Activated CD4-positive, alpha-beta memory T cell treated with anti-CD3 and anti-CD28 coated beads, Interleukin-2, amount 10 ng/mL, durations not matched to agents 7 days and 5 days (primary cell): ENCODE results near the gene FBRS. TPM values are rescaled to one million over a fixed set of nuclear protein-coding genes. Genes with fewer than 3 reads are reported as not detected.
A peak's percentile ranks its signal among the peaks of the same experiment; 100 is the strongest.
"Not testable (repeated sequence)": the region's sequence is repeated elsewhere in the genome, so short reads cannot be mapped to it uniquely, and the experiment has no call there.

Source experiments
- CTCF ChIA-PET: fragments of 350-600 bp; sonication (Branson Sonifier 250); formaldehyde crosslinking; loops from one replicate; lab custom pipeline; 2021; ENCODE audit warnings: antibody characterized with exemption, inconsistent platforms; lab: Charles Lee
- POLR2A ChIA-PET: fragments of 350-600 bp; sonication (Branson Sonifier 250); formaldehyde crosslinking; loops from one replicate; lab custom pipeline; 2021; ENCODE audit warnings: antibody characterized with exemption; lab: Charles Lee
- DNase-seq: peaks from one replicate; pipeline ENCODE4 v3.0.0-alpha.2; 2020
- H3K27ac Mint-ChIP-seq: one replicate; pipeline ENCODE4 v1.8.0; 2021; ENCODE audit warnings: mild to moderate bottlenecking, mixed read lengths
- H3K27me3 Mint-ChIP-seq: one replicate; pipeline ENCODE4 v1.8.0; 2021; ENCODE audit warnings: mixed read lengths
- H3K36me3 Mint-ChIP-seq: one replicate; pipeline ENCODE4 v1.8.0; 2021; ENCODE audit warnings: low read depth, mixed read lengths
- H3K4me1 Mint-ChIP-seq: one replicate; pipeline ENCODE4 v1.8.0; 2021; ENCODE audit warnings: mixed read lengths
- H3K4me3 Mint-ChIP-seq: one replicate; pipeline ENCODE4 v1.8.0; 2021; ENCODE audit warnings: mild to moderate bottlenecking, mixed read lengths
- H3K9me3 Mint-ChIP-seq: one replicate; pipeline ENCODE4 v1.8.0; 2021; ENCODE audit warnings: mixed read lengths
- total RNA-seq, 2 experiments: library from RNA; stranded (reverse); gene quantifications; one replicate each; pipeline ENCODE4 v1.2.3, GENCODE V29; 2021

Gene FBRS
- total RNA-seq, 2 experiments from 2014 or later: 106 to 107 TPM

DNA sequence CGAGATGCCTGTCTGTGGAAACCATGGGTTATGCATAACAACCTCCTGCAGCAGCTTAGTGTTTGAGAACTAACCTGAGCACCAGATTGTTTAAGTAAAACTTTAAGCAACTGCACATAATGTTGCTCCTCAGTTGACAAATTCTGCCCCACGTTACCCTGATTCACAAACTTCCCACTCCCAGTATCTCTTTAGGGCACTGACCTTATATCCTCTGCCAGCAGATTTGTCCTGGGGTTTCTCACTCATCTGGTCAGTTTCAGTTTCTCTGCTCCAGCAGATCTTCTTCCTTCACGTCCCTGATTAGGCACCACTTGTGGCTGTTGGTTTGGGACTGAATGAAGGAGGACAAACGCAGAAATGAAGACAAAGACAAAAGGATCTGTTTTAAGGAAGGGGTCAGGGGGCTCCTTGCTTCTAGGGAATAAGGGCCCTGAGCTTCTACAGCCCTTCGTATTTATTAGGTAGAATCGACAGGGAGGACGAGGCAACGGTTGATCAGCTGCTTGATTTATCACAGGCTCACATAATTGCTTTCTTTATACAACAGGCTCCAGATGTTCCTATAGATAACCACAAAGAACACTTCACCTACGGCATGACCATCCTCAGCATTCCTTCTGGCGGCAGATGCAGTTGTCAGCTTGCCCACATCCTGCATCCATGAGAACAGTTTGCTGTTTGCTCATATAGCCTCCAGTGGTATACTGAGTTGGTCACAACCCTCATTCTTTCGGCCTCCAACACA is 34.5 kb upstream of the FBRS start:
- Mint-ChIP-seq H3K27ac (no peak overlapping the region), H3K4me1 (peaks cover 6% of the 10 kb centered on the region), H3K9me3 (no peaks in the 10 kb centered on the region), H3K36me3 (no peaks in the 10 kb centered on the region), H3K27me3 (peaks cover 34% of the 10 kb centered on the region), H3K4me3 (no peak overlapping the region)
- no peak for DNase-seq
- ChIA-PET CTCF (interaction anchor here (1.9 kb wide), 1 partner anchor 8 kb away, joined by 9 read pairs; no protein-coding TSS in a partner anchor), POLR2A (no interaction called here)

GRCh38 chr16:30626236-30626635 is 32.0 kb upstream of the FBRS start:
- no peak for DNase-seq
- Mint-ChIP-seq H3K27me3 (peaks cover 19% of the 10 kb centered on the region), H3K4me1 (peaks cover 13% of the 10 kb centered on the region), H3K4me3 (no peak overlapping the region), H3K27ac (no peak overlapping the region), H3K36me3 (no peaks in the 10 kb centered on the region), H3K9me3 (no peaks in the 10 kb centered on the region)
- ChIA-PET CTCF (interaction anchor here (0.6 to 6.2 kb wide), 6 partner anchors 10 to 217 kb away, joined by 3 to 57 read pairs (median 4); partner anchors contain the start of genes DCTPP1 and ZNF688), POLR2A (no interaction called here)

- ChIA-PET CTCF (interaction anchor here (0.7 to 6.2 kb wide), 28 partner anchors 9 to 211 kb away, joined by 3 to 57 read pairs (median 4); partner anchors contain the start of genes DCTPP1, ITGAL, PRR14 and ZNF689), POLR2A (interaction anchor here (0.8 to 1.4 kb wide), 10 partner anchors 12 to 246 kb away, joined by 3 to 6 read pairs (median 4); partner anchors contain the start of genes DCTPP1, ZNF688 and ZNF689)
- H3K4me1 Mint-ChIP-seq: peaks cover 16% of the 10 kb centered on the region
- peak overlapping the region; percentile 53 for H3K27ac Mint-ChIP-seq
- DNase-seq: peak; percentile 90
- H3K27me3 Mint-ChIP-seq: peaks cover 2% of the 10 kb centered on the region
- H3K9me3 Mint-ChIP-seq: no peaks in the 10 kb centered on the region
- peak overlapping the region; percentile 63 for H3K4me3 Mint-ChIP-seq
- H3K36me3 Mint-ChIP-seq: no peaks in the 10 kb centered on the region
Measured at GRCh38 chr16:30628628-30629540, 29.3 kb upstream of the FBRS start.

DNA sequence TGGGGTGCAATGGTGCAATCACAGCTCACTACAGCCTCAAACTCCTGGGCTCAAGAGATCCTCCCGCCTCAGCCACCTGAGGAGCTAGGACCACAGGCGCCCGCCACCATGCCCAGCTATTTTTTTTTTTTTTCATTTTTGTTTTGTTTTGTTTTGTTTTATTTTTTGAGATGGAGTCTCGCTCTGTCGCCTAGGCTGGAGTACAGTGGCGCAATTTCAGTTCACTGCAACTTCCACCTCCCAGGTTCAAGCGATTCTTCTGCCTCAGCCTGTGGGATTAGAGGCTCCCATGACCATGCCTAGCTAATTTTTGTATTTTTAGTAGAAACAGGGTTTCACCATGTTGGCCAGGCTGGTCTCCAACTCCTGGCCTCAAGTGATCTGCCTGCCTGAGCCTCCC is 25.8 kb upstream of the FBRS start:
- H3K36me3 Mint-ChIP-seq, H3K27ac Mint-ChIP-seq, H3K4me3 Mint-ChIP-seq, H3K9me3 Mint-ChIP-seq, DNase-seq, H3K27me3 Mint-ChIP-seq: not testable (repeated sequence)
- peaks cover 30% of the 10 kb centered on the region for H3K4me1 Mint-ChIP-seq
- ChIA-PET POLR2A (interaction anchor here (1.6 kb wide), 1 partner anchor 28 kb away, joined by 3 read pairs; no protein-coding TSS in a partner anchor), CTCF (interaction anchor here (1.8 to 3.5 kb wide), 2 partner anchors 27 to 202 kb away, joined by 13 to 15 read pairs; partner anchors contain the start of genes DCTPP1 and FBRS)

GRCh38 chr16:30633526-30633925 is 24.7 kb upstream of the FBRS start:
- Mint-ChIP-seq H3K27ac (peak overlapping the region; percentile 88), H3K4me1 (peaks cover 27% of the 10 kb centered on the region), H3K27me3 (peaks cover 2% of the 10 kb centered on the region), H3K4me3 (peak overlapping the region; percentile 92), H3K9me3 (no peaks in the 10 kb centered on the region), H3K36me3 (no peaks in the 10 kb centered on the region)
- POLR2A ChIA-PET: interaction anchor here (0.6 to 3.8 kb wide), 9 partner anchors 12 to 204 kb away, joined by 3 to 24 read pairs (median 5); partner anchors contain the start of genes FBRS, PRR14, ZNF689 and ZNF747
- CTCF ChIA-PET: interaction anchor here (0.6 to 3.5 kb wide), 10 partner anchors 14 to 208 kb away, joined by 3 to 15 read pairs (median 4); partner anchors contain the start of genes DCTPP1, FBRS and ZNF689
- DNase-seq: no peak

GRCh38 chr16:30636599-30636998 is 21.6 kb upstream of the FBRS start:
- Mint-ChIP-seq H3K36me3 (no peaks in the 10 kb centered on the region), H3K4me3 (no peak overlapping the region), H3K27ac (no peak overlapping the region), H3K9me3 (no peaks in the 10 kb centered on the region), H3K4me1 (peaks cover 19% of the 10 kb centered on the region), H3K27me3 (no peaks in the 10 kb centered on the region)
- POLR2A ChIA-PET: interaction anchor here (3.8 kb wide), 1 partner anchor 13 kb away, joined by 24 read pairs; the partner anchor contains the start of gene PRR14
- no peak for DNase-seq
- CTCF ChIA-PET: interaction anchor here (0.9 to 2.2 kb wide), 7 partner anchors 8 to 207 kb away, joined by 3 to 17 read pairs (median 5); partner anchors contain the start of genes DCTPP1, FBRS and PRR14

DNA sequence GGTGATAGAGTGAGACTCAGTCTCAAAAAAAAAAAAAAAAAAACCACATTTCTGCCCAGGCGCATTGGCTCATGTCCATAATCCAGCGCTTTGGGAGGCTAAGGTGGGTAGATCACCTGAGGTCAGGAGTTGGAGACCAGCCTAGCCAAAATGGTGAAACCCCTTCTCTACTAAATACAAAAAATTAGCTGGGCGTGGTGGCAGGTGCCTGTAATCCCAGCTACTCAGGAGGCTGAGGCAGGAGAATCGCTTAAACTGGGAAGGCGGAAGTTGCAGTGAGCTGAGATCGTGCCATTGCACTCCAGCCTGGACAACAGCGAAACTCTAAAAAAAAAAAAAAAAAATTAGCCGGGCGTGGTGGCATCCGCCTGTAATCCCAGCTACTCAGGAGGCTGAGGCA is 21.1 kb upstream of the FBRS start:
- POLR2A ChIA-PET: interaction anchor here (1.3 kb wide), 1 partner anchor 28 kb away, joined by 4 read pairs; the partner anchor contains the start of gene ZNF689
- H3K9me3 Mint-ChIP-seq, H3K4me3 Mint-ChIP-seq, H3K27me3 Mint-ChIP-seq, H3K36me3 Mint-ChIP-seq, H3K27ac Mint-ChIP-seq, DNase-seq: not testable (repeated sequence)
- peaks cover 19% of the 10 kb centered on the region for H3K4me1 Mint-ChIP-seq
- CTCF ChIA-PET: interaction anchor here (0.8 to 2.2 kb wide), 9 partner anchors 8 to 508 kb away, joined by 3 to 17 read pairs (median 5); partner anchors contain the start of genes DCTPP1 and FBRS

DNA sequence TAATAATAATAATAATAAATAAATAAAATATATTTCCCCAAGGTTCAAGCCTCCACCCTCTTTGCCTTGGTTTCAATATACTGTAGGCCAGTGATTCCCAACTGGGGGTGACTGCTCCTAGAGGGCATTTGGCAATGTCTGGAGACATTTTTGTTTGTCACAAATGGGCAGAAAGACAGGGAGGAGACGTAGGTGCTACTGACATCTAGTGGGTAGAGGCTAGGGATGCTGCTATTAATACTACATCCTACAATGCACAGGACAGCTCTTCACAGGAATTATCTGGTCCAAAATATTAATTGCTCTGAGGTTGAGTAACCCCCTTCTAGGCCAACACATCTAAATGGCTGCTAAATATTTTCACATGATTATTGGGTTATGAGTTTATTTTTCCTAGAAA is 20.3 kb upstream of the FBRS start:
- ChIA-PET POLR2A (interaction anchor here (1.3 kb wide), 1 partner anchor 29 kb away, joined by 4 read pairs; the partner anchor contains the start of gene ZNF689), CTCF (interaction anchor here (0.5 to 2.2 kb wide), 7 partner anchors 9 to 208 kb away, joined by 3 to 17 read pairs (median 5); partner anchors contain the start of gene DCTPP1)
- Mint-ChIP-seq H3K4me1 (peaks cover 19% of the 10 kb centered on the region), H3K4me3 (no peak overlapping the region), H3K36me3 (no peaks in the 10 kb centered on the region), H3K27ac (no peak overlapping the region), H3K9me3 (no peaks in the 10 kb centered on the region), H3K27me3 (no peaks in the 10 kb centered on the region)
- DNase-seq: peak; percentile 38

DNA sequence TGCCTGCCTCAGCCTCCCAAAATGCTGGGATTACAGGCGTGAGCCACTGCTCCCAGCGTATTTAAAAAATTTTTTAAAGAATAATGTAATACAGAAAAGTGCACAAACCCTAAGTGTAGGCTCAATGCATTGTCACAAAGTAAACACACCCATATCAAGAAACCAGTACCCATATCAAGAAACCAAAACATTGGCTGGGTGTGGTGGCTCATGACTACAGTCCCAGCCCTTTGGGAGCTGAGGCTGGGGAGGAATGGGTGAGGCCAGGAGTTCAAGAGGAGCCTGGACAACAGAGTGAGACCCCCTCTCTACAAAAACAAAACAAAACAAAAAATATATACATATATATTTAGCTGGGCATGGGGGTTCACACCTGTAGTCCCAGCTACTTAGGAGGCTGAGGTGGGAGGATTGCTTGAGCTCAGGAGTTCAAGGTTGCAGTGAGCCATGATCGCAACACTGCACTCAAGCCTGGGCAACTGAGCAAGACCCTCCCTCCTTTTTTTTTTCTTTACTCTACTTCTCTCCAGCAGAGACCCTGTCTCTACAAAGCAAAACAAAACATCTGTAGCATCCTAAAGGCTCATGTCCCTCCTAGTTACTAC is 16.8 kb upstream of the FBRS start:
- H3K36me3 Mint-ChIP-seq: no peaks in the 10 kb centered on the region
- no peak overlapping the region for H3K4me3 Mint-ChIP-seq
- ChIA-PET POLR2A (no interaction called here), CTCF (interaction anchor here (1.1 to 1.4 kb wide), 3 partner anchors 11 to 212 kb away, joined by 3 to 5 read pairs (median 3); partner anchors contain the start of gene DCTPP1)
- no peaks in the 10 kb centered on the region for H3K4me1 Mint-ChIP-seq
- peaks cover 6% of the 10 kb centered on the region for H3K27me3 Mint-ChIP-seq
- no peak overlapping the region for H3K27ac Mint-ChIP-seq
- no peak for DNase-seq
- no peaks in the 10 kb centered on the region for H3K9me3 Mint-ChIP-seq

DNA sequence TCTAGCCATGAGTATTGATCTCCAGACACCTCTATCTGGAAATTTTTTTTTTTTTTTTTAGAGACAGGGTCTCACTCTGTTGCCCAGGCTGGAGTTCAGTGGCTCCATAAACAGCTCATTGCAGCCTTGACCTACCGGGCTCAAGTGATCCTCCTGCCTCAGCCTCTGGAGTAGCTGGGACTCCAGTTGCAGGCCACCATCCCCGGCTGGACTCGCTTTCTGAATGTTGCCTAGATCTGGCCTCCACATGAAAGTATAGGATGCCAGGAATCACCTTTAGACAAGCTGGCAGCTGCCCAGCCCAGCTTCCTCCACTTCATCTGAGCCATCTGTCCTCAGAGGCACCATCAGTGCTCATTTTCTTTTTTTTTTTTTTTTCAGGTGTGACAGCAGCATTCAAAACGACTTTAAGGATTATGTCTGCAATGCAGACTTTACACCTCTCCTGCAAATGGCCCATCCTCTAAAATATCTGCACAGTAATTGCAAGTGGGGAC is 13.8 kb upstream of the FBRS start:
- Mint-ChIP-seq H3K4me1 (peaks cover 3% of the 10 kb centered on the region), H3K36me3 (no peaks in the 10 kb centered on the region), H3K27ac (no peak overlapping the region), H3K9me3 (no peaks in the 10 kb centered on the region), H3K4me3 (no peak overlapping the region), H3K27me3 (peaks cover 6% of the 10 kb centered on the region)
- DNase-seq: no peak
- POLR2A ChIA-PET: interaction anchor here (1.1 to 3.4 kb wide), 2 partner anchors 10 to 109 kb away, joined by 3 to 12 read pairs; no protein-coding TSS in a partner anchor
- CTCF ChIA-PET: no interaction called here

DNA sequence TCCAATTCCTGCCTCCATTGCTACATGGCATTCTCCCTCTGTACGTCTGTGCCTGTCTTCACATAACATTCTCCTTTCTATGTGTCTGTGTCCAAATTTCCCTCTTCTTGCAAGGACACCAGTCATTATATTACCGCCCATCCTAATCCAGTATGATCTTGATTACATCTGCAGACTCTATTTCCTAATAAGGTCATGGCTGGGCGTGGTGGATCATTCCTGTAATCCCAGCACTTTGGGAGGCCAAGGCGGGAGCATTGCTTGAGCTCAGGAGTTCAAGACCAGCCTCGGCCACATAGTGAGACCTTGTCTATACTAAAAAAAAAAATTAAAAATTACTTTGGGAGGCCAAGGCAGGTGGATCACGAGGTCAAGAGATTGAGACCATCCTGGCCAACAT is 12.5 kb upstream of the FBRS start:
- Mint-ChIP-seq H3K36me3 (no peaks in the 10 kb centered on the region), H3K4me1 (peaks cover 11% of the 10 kb centered on the region), H3K4me3 (no peak overlapping the region), H3K27ac (no peak overlapping the region), H3K9me3 (no peaks in the 10 kb centered on the region), H3K27me3 (peaks cover 6% of the 10 kb centered on the region)
- ChIA-PET CTCF (interaction anchor here (1.3 kb wide), 1 partner anchor 216 kb away, joined by 3 read pairs; the partner anchor contains the start of gene DCTPP1), POLR2A (interaction anchor here (1.4 to 3.4 kb wide), 2 partner anchors 11 to 13 kb away, joined by 3 to 12 read pairs; no protein-coding TSS in a partner anchor)
- no peak for DNase-seq
